Thyroid gland (tissue), 4 donors: ENCODE data around the gene CDON. TPM values are rescaled to one million over a fixed set of nuclear protein-coding genes. Genes with fewer than 3 reads are reported as not detected.
"Not testable (repeated sequence)": the region's sequence is repeated elsewhere in the genome, so short reads cannot be mapped to it uniquely, and the experiment has no call there.

Experiments used
- DNase-seq, 2 donors: peaks; one replicate each; pipeline ENCODE4 v3.0.0-alpha.2; 2019
- H3K27ac ChIP-seq, 3 donors: fragments of 200-600 bp; sonication (generic); 1 replicate in 2 of 3; 2 replicates in 1 of 3; pipeline ENCODE4 v1.5.1; 2016 to 2019; ENCODE audit warnings: mild to moderate bottlenecking in 1 of 3, moderate library complexity in 1 of 3
- H3K27me3 ChIP-seq: fragments of 200-600 bp; sonication (generic); one replicate; pipeline ENCODE4 v1.5.1; 2019
- H3K36me3 ChIP-seq, 2 donors: fragments of 200-600 bp; sonication (generic); one replicate each; pipeline ENCODE4 v1.5.1; 2016 to 2019
- H3K4me1 ChIP-seq, 2 donors: fragments of 200-600 bp; sonication (generic); one replicate each; pipeline ENCODE4 v1.5.1; 2017 to 2019
- H3K4me3 ChIP-seq, 3 donors: fragments of 200-600 bp; sonication (generic); replicated peaks in 1 of 3; 1 replicate in 2 of 3; 2 replicates in 1 of 3; pipeline ENCODE4 v1.5.1; 2016; ENCODE audit warnings: mild to moderate bottlenecking in 1 of 3
- H3K9me3 ChIP-seq: fragments of 200-600 bp; sonication (generic); one replicate; pipeline ENCODE4 v1.5.1; 2017
- CTCF ChIP-seq, 6 experiments: fragments of 200-600 bp in 3 of 6; fragments of 450-650 bp in 3 of 6; sonication (generic) in 3 of 6; IDR thresholded peaks; one replicate each; pipeline ENCODE4 v1.5.1; 2016 to 2019; ENCODE audit warnings: antibody characterized with exemption in 6 of 6, mild to moderate bottlenecking in 2 of 6, inconsistent platforms in 1 of 6, moderate library complexity in 1 of 6
- POLR2A ChIP-seq, 2 donors: fragments of 450-650 bp; IDR thresholded peaks; one replicate each; pipeline ENCODE4 v1.6.1; 2017; ENCODE audit warnings: antibody characterized with exemption in 2 of 2, mild to moderate bottlenecking in 2 of 2, moderate library complexity in 1 of 2
- WGBS, 2 donors: methylation state at CpG; one replicate each; pipeline ENCODE4 v1.1.5; 2017; 5-methylcytosine and 5-hydroxymethylcytosine counted together
- intact Hi-C: fragments of 100-400 bp; cut with DNase I; formaldehyde crosslinking; loops from one replicate; pipeline ENCODE4 v1.15.1; 2023
- total RNA-seq, 4 donors: library from RNA; depleted of rRNA; stranded (reverse); fragments of >200 nt; gene quantifications; one replicate each; pipeline ENCODE4 v1.2.3, GENCODE V29; 2016

The CDON gene
- total RNA-seq, 4 donors from 2014 or later, result 75.8 to 168 (median 108) TPM

GRCh38 chr11:126034039-126034932 lies 28.4 kb downstream of the CDON start:
- intact Hi-C loops, result no loop called here
- Histone ChIP-seq H3K36me3 (no peaks in the 10 kb centered on the region), H3K4me1 (peaks cover 50 to 62% of the 10 kb centered on the region in 2 donors), H3K4me3 (no peak overlapping the region), H3K27me3 (no peaks in the 10 kb centered on the region), H3K9me3 (no peaks in the 10 kb centered on the region), H3K27ac (peak overlapping the region; percentile 36 to 72 (median 59))
- TF ChIP-seq CTCF (IDR thresholded peaks at IDR 0.05), result no peak
- TF ChIP-seq POLR2A (IDR thresholded peaks at IDR 0.05), result no peak
- peak; percentile 30 to 53 for DNase-seq
- WGBS, 2 donors, result 29 to 30% methylated on average over 10 of the region's 10 CpGs

- Histone ChIP-seq H3K9me3 (no peaks in the 10 kb centered on the region), H3K27me3 (no peaks in the 10 kb centered on the region), H3K27ac (no peak overlapping the region), H3K4me3 (no peak overlapping the region), H3K4me1 (peaks cover 43 to 52% of the 10 kb centered on the region in 2 donors), H3K36me3 (no peaks in the 10 kb centered on the region)
- WGBS, 2 donors, result 89 to 94% methylated on average over 7 of the region's 7 CpGs
- TF ChIP-seq CTCF (IDR thresholded peaks at IDR 0.05) (no peak), POLR2A (IDR thresholded peaks at IDR 0.05) (no peak)
- intact Hi-C loops, result no loop called here
- no peak for DNase-seq
These were observed 30.3 kb downstream of the CDON start for GRCh38 chr11:126032375-126032774.

DNA sequence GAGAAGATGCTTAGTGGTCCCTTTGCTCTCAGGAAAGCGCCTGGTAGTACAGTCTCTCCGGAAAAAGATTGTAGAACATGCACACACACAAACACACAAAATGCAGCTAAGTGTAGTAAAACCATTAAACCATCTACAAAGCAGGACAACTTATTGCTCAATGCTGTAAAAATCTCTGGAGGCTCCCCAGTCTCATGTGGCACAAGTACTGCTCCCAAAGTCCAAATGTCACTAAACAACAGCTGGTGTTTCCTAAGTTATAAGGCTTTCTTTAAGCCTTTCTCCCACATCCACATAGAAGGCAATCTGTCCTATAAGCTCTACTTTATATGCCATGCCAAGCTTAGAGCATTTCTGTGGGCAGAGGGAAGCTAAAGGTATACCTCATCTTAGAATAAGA lies 32.9 kb downstream of the CDON start:
- no peak overlapping the region for H3K4me3 ChIP-seq
- WGBS, 2 donors, result 88 to 91% methylated on average over 2 of the region's 2 CpGs
- no peaks in the 10 kb centered on the region for H3K9me3 ChIP-seq
- TF ChIP-seq POLR2A (IDR thresholded peaks at IDR 0.05) (no peak), CTCF (IDR thresholded peaks at IDR 0.05) (no peak)
- no peaks in the 10 kb centered on the region for H3K36me3 ChIP-seq
- no peaks in the 10 kb centered on the region for H3K27me3 ChIP-seq
- no peak for DNase-seq
- H3K27ac ChIP-seq, result no peak overlapping the region
- peaks cover 35 to 49% of the 10 kb centered on the region in 2 donors for H3K4me1 ChIP-seq
- intact Hi-C loops, result no loop called here

DNA sequence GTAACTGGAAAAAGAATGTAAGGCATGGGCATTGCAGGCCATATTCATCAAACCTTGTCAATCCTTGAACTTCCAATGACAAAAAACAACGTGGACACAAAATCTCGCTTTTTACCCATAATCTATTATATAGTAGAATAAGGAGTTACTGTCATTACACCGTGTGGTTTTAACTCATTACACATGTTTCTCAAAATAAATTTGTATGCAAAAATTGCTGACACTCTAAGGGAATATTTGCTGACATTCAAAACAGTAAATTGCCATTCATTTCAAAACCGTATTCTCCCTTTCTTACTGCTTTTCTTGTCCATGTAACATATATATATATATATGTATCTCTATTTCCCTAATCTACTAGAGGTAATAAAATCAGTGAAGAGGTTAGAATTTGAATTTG lies 33.4 kb downstream of the CDON start:
- intact Hi-C loops, result no loop called here
- H3K36me3 ChIP-seq, result no peaks in the 10 kb centered on the region
- H3K27ac ChIP-seq, result no peak overlapping the region
- no peak for DNase-seq
- peaks cover 33 to 46% of the 10 kb centered on the region in 2 donors for H3K4me1 ChIP-seq
- H3K4me3 ChIP-seq, result no peak overlapping the region
- no peaks in the 10 kb centered on the region for H3K9me3 ChIP-seq
- no peaks in the 10 kb centered on the region for H3K27me3 ChIP-seq
- TF ChIP-seq POLR2A (IDR thresholded peaks at IDR 0.05), result no peak
- no peak for TF ChIP-seq CTCF (IDR thresholded peaks at IDR 0.05)
- 83 to 91% methylated on average over 4 of the region's 4 CpGs for WGBS, 2 donors

- peaks cover 32 to 45% of the 10 kb centered on the region in 2 donors for H3K4me1 ChIP-seq
- not testable (repeated sequence) for DNase-seq, H3K36me3 ChIP-seq
These were observed 34.1 kb downstream of the CDON start for GRCh38 chr11:126028534-126028933.

More at GRCh38 chr11:126028534-126028933, 34.1 kb downstream of the CDON start:
- intact Hi-C loops, H3K27me3 ChIP-seq, H3K4me3 ChIP-seq, H3K27ac ChIP-seq, H3K9me3 ChIP-seq: not testable (repeated sequence)
- WGBS, 2 donors, result 91 to 97% methylated on average over 3 of the region's 3 CpGs
